Stomach (tissue), 4 donors: ENCODE data around the gene H2BK1.

ENCODE experiments used
- EP300 ChIP-seq: sonication (generic); formaldehyde crosslinking; IDR thresholded peaks from one replicate; pipeline ENCODE4 v1.6.1; 2017; ENCODE audit warnings: antibody characterized with exemption
- POLR2A ChIP-seq, 4 donors: fragments of 450-650 bp; IDR thresholded peaks; one replicate each; pipeline ENCODE4 v1.6.1; 2016; ENCODE audit warnings: antibody characterized with exemption in 4 of 4, control low read depth in 2 of 4, mild to moderate bottlenecking in 1 of 4, moderate library complexity in 1 of 4

GRCh38 chr7:151193203-151193978 is 16.9 kb downstream of the H2BK1 start:
- TF ChIP-seq POLR2A (IDR thresholded peaks at IDR 0.05) (no peak), EP300 (no peak)
